Measurements from ENCODE around the gene SLCO2A1. TPM values are rescaled to one million over a fixed set of nuclear protein-coding genes. Genes with fewer than 3 reads are reported as not detected.

SLCO2A1 gene
- total RNA-seq, 1 donor = 0.36 TPM

- H3K36me3 ChIP-seq (ENCODE audit: insufficient read depth, low read length) = no peaks in the 10 kb centered on the region
- no peaks in the 10 kb centered on the region for H3K79me2 ChIP-seq (ENCODE audit: insufficient read depth, low read length)
- DNase-seq (ENCODE audit: insufficient read length, low spot score, missing footprints) = peak; percentile 43
- H3K4me3 ChIP-seq (ENCODE audit: insufficient read depth, low read length) = no peak overlapping the region
- peaks cover 2% of the 10 kb centered on the region for H4K20me1 ChIP-seq (ENCODE audit: insufficient read depth, low read length)
- no peak overlapping the region for H3K27ac ChIP-seq (ENCODE audit: low read depth, low read length)
- H3K9me3 ChIP-seq (ENCODE audit: low read depth, low read length) = no peaks in the 10 kb centered on the region
- no peak overlapping the region for H3K4me2 ChIP-seq (ENCODE audit: insufficient read depth, low read length)
- H3K4me1 ChIP-seq (ENCODE audit: insufficient read depth, low read length) = peaks cover 8% of the 10 kb centered on the region
- peaks cover 50% of the 10 kb centered on the region for H3K27me3 ChIP-seq (ENCODE audit: insufficient read depth, low read length)
- no peak for TF ChIP-seq CTCF (IDR thresholded peaks at IDR 0.05; ENCODE audit: extremely low read depth, low read depth, low read length)
- H2AFZ ChIP-seq (ENCODE audit: low read length) = no peak overlapping the region
Measured at GRCh38 chr3:133937756-133938601, 91.7 kb downstream of the SLCO2A1 start.

GRCh38 chr3:133937061-133937686 lies 92.6 kb downstream of the SLCO2A1 start:
- H3K79me2 ChIP-seq (ENCODE audit: insufficient read depth, low read length) = no peaks in the 10 kb centered on the region
- H2AFZ ChIP-seq (ENCODE audit: low read length) = no peak overlapping the region
- peaks cover 48% of the 10 kb centered on the region for H3K27me3 ChIP-seq (ENCODE audit: insufficient read depth, low read length)
- DNase-seq (ENCODE audit: insufficient read length, low spot score, missing footprints) = peak; percentile 42
- H3K9me3 ChIP-seq (ENCODE audit: low read depth, low read length) = no peaks in the 10 kb centered on the region
- no peak for TF ChIP-seq CTCF (IDR thresholded peaks at IDR 0.05; ENCODE audit: extremely low read depth, low read depth, low read length)
- no peak overlapping the region for H3K27ac ChIP-seq (ENCODE audit: low read depth, low read length)
- H3K4me1 ChIP-seq (ENCODE audit: insufficient read depth, low read length) = peaks cover 7% of the 10 kb centered on the region
- peaks cover 2% of the 10 kb centered on the region for H4K20me1 ChIP-seq (ENCODE audit: insufficient read depth, low read length)
- no peaks in the 10 kb centered on the region for H3K36me3 ChIP-seq (ENCODE audit: insufficient read depth, low read length)
- H3K4me2 ChIP-seq (ENCODE audit: insufficient read depth, low read length) = no peak overlapping the region
- no peak overlapping the region for H3K4me3 ChIP-seq (ENCODE audit: insufficient read depth, low read length)

- Histone ChIP-seq H3K9me3 (ENCODE audit: low read depth, low read length) (no peaks in the 10 kb centered on the region), H3K27me3 (ENCODE audit: insufficient read depth, low read length) (peaks cover 45% of the 10 kb centered on the region), H2AFZ (ENCODE audit: low read length) (no peak overlapping the region)
Measured at GRCh38 chr3:133935843-133936769, 93.6 kb downstream of the SLCO2A1 start.

More at GRCh38 chr3:133935843-133936769, 93.6 kb downstream of the SLCO2A1 start:
- no peak overlapping the region for H3K27ac ChIP-seq (ENCODE audit: low read depth, low read length)
- no peaks in the 10 kb centered on the region for H3K79me2 ChIP-seq (ENCODE audit: insufficient read depth, low read length)
- H3K36me3 ChIP-seq (ENCODE audit: insufficient read depth, low read length) = no peaks in the 10 kb centered on the region
- no peak for TF ChIP-seq CTCF (IDR thresholded peaks at IDR 0.05; ENCODE audit: extremely low read depth, low read depth, low read length)
- H3K4me3 ChIP-seq (ENCODE audit: insufficient read depth, low read length) = no peak overlapping the region
- H3K4me1 ChIP-seq (ENCODE audit: insufficient read depth, low read length) = peaks cover under 1% of the 10 kb centered on the region
- peaks cover 2% of the 10 kb centered on the region for H4K20me1 ChIP-seq (ENCODE audit: insufficient read depth, low read length)
- DNase-seq (ENCODE audit: insufficient read length, low spot score, missing footprints) = peak; percentile 66
- no peak overlapping the region for H3K4me2 ChIP-seq (ENCODE audit: insufficient read depth, low read length)

Measured in osteoblast (primary cell).